Activated T-cell treated with anti-CD3 and anti-CD28 coated beads, Interleukin-2, amount 50 U/mL, for 4 hours (primary cell): ENCODE results near the gene ACTA2. TPM values are rescaled to one million over a fixed set of nuclear protein-coding genes. Genes with fewer than 3 reads are reported as not detected.
A peak's percentile ranks its signal among the peaks of the same experiment; 100 is the strongest.

Experiments used
- ATAC-seq, 2 donors: fragments of 200-7000 bp; cut with Tn5 transposase; one replicate each; pipeline ENCODE4 v1.10.0; 2021
- DNase-seq: peaks from one replicate; pipeline ENCODE4 v3.0.0-alpha.2; 2020
- H3K27me3 Mint-ChIP-seq: one replicate; pipeline ENCODE4 v1.8.0; 2021; ENCODE audit warnings: low read depth, mixed read lengths
- H3K36me3 Mint-ChIP-seq: one replicate; pipeline ENCODE4 v1.8.0; 2022; ENCODE audit warnings: mixed read lengths; ENCODE audit not compliant: insufficient read depth
- H3K4me1 Mint-ChIP-seq: one replicate; pipeline ENCODE4 v1.8.0; 2021; ENCODE audit warnings: low read depth, mixed read lengths
- H3K4me3 Mint-ChIP-seq: one replicate; pipeline ENCODE4 v1.8.0; 2021; ENCODE audit warnings: mild to moderate bottlenecking, moderate library complexity, mixed read lengths
- H3K9me3 Mint-ChIP-seq: one replicate; pipeline ENCODE4 v1.8.0; 2021; ENCODE audit warnings: mixed read lengths
- total RNA-seq, 3 donors: library from RNA; stranded (reverse); gene quantifications; one replicate each; pipeline ENCODE4 v1.2.1, GENCODE V29; 2021

The ACTA2 gene
- total RNA-seq, 3 donors from 2014 or later, result 2.6 to 4.1 (median 2.6) TPM

- H3K4me1 Mint-ChIP-seq, result peaks cover 7% of the 10 kb centered on the region
- H3K4me3 Mint-ChIP-seq, result no peak overlapping the region
- no peak for ATAC-seq
- no peaks in the 10 kb centered on the region for H3K9me3 Mint-ChIP-seq
- no peaks in the 10 kb centered on the region for H3K27me3 Mint-ChIP-seq
- DNase-seq, result no peak
- H3K36me3 Mint-ChIP-seq, result peaks cover 45% of the 10 kb centered on the region
Observed at GRCh38 chr10:88913127-88913526, 39.4 kb downstream of the ACTA2 start.

GRCh38 chr10:88911851-88912250, 40.7 kb downstream of the ACTA2 start:
- Mint-ChIP-seq H3K9me3 (no peaks in the 10 kb centered on the region), H3K4me1 (peaks cover 9% of the 10 kb centered on the region), H3K36me3 (peaks cover 47% of the 10 kb centered on the region), H3K4me3 (no peak overlapping the region), H3K27me3 (no peaks in the 10 kb centered on the region)
- ATAC-seq, result no peak
- DNase-seq, result no peak

- H3K4me3 Mint-ChIP-seq, result no peak overlapping the region
- no peaks in the 10 kb centered on the region for H3K9me3 Mint-ChIP-seq
- no peaks in the 10 kb centered on the region for H3K27me3 Mint-ChIP-seq
- ATAC-seq (no peak), DNase-seq (no peak)
- H3K4me1 Mint-ChIP-seq, result peaks cover 9% of the 10 kb centered on the region
- H3K36me3 Mint-ChIP-seq, result peaks cover 47% of the 10 kb centered on the region
Observed at GRCh38 chr10:88911116-88911515, 41.5 kb downstream of the ACTA2 start.

- Mint-ChIP-seq H3K27me3 (no peaks in the 10 kb centered on the region), H3K9me3 (no peaks in the 10 kb centered on the region), H3K4me3 (no peak overlapping the region), H3K4me1 (peaks cover 12% of the 10 kb centered on the region), H3K36me3 (peaks cover 43% of the 10 kb centered on the region)
- no peak for DNase-seq
- peak; percentile 80 to 86 for ATAC-seq
Observed at GRCh38 chr10:88908194-88908593, 44.4 kb downstream of the ACTA2 start.

- DNase-seq (no peak), ATAC-seq (no peak)
- Mint-ChIP-seq H3K36me3 (peaks cover 39% of the 10 kb centered on the region), H3K4me3 (no peak overlapping the region), H3K9me3 (no peaks in the 10 kb centered on the region), H3K27me3 (no peaks in the 10 kb centered on the region), H3K4me1 (peaks cover 18% of the 10 kb centered on the region)
Observed at GRCh38 chr10:88906921-88907320, 45.7 kb downstream of the ACTA2 start.

- Mint-ChIP-seq H3K4me1 (peaks cover 44% of the 10 kb centered on the region), H3K36me3 (peaks cover 30% of the 10 kb centered on the region)
- DNase-seq, result no peak
Observed at GRCh38 chr10:88903715-88904114, 48.9 kb downstream of the ACTA2 start.

GRCh38 chr10:88901984-88902789, 50.4 kb downstream of the ACTA2 start:
- DNase-seq (no peak), ATAC-seq (peak; percentile 57 to 64)
- H3K36me3 Mint-ChIP-seq, result peaks cover 30% of the 10 kb centered on the region
- H3K27me3 Mint-ChIP-seq, result no peaks in the 10 kb centered on the region
- peaks cover 48% of the 10 kb centered on the region for H3K4me1 Mint-ChIP-seq
- H3K4me3 Mint-ChIP-seq, result no peak overlapping the region
- H3K9me3 Mint-ChIP-seq, result no peaks in the 10 kb centered on the region

More at GRCh38 chr10:88903715-88904114, 48.9 kb downstream of the ACTA2 start:
- Mint-ChIP-seq H3K9me3 (no peaks in the 10 kb centered on the region), H3K27me3 (no peaks in the 10 kb centered on the region), H3K4me3 (no peak overlapping the region)
- no peak for ATAC-seq

- DNase-seq (no peak), ATAC-seq (peak; percentile 81 to 84)
- Mint-ChIP-seq H3K36me3 (peaks cover 30% of the 10 kb centered on the region), H3K9me3 (no peaks in the 10 kb centered on the region), H3K27me3 (no peaks in the 10 kb centered on the region), H3K4me3 (peak overlapping the region; percentile 19), H3K4me1 (peaks cover 56% of the 10 kb centered on the region)
Observed at GRCh38 chr10:88901206-88901983, 51.2 kb downstream of the ACTA2 start.

GRCh38 chr10:88899886-88900285, 52.7 kb downstream of the ACTA2 start:
- Mint-ChIP-seq H3K27me3 (no peaks in the 10 kb centered on the region), H3K4me1 (peaks cover 66% of the 10 kb centered on the region), H3K9me3 (no peaks in the 10 kb centered on the region), H3K4me3 (no peak overlapping the region), H3K36me3 (peaks cover 26% of the 10 kb centered on the region)
- DNase-seq, result no peak
- ATAC-seq, result no peak

- Mint-ChIP-seq H3K27me3 (no peaks in the 10 kb centered on the region), H3K4me1 (peaks cover 70% of the 10 kb centered on the region), H3K4me3 (no peak overlapping the region), H3K9me3 (no peaks in the 10 kb centered on the region), H3K36me3 (peaks cover 23% of the 10 kb centered on the region)
- ATAC-seq (no peak), DNase-seq (no peak)
Observed at GRCh38 chr10:88898727-88899126, 53.8 kb downstream of the ACTA2 start.

GRCh38 chr10:88896994-88897853, 55.3 kb downstream of the ACTA2 start:
- Mint-ChIP-seq H3K9me3 (no peaks in the 10 kb centered on the region), H3K4me1 (peaks cover 70% of the 10 kb centered on the region), H3K27me3 (no peaks in the 10 kb centered on the region), H3K36me3 (peaks cover 17% of the 10 kb centered on the region), H3K4me3 (peak overlapping the region; percentile 17)
- ATAC-seq (peak; percentile 60 to 69), DNase-seq (peak; percentile 12)

GRCh38 chr10:88896372-88896993, 56.1 kb downstream of the ACTA2 start:
- ATAC-seq (no peak), DNase-seq (no peak)
- Mint-ChIP-seq H3K27me3 (no peaks in the 10 kb centered on the region), H3K9me3 (no peaks in the 10 kb centered on the region), H3K4me1 (peaks cover 66% of the 10 kb centered on the region), H3K36me3 (peaks cover 14% of the 10 kb centered on the region), H3K4me3 (peak overlapping the region; percentile 33)

- ATAC-seq (no peak), DNase-seq (no peak)
- Mint-ChIP-seq H3K9me3 (no peaks in the 10 kb centered on the region), H3K27me3 (no peaks in the 10 kb centered on the region), H3K4me1 (peaks cover 62% of the 10 kb centered on the region), H3K36me3 (peaks cover 10% of the 10 kb centered on the region), H3K4me3 (no peak overlapping the region)
Observed at GRCh38 chr10:88895250-88895649, 57.3 kb downstream of the ACTA2 start.

- DNase-seq (no peak), ATAC-seq (no peak)
- H3K9me3 Mint-ChIP-seq, result no peaks in the 10 kb centered on the region
- no peaks in the 10 kb centered on the region for H3K27me3 Mint-ChIP-seq
- peaks cover 9% of the 10 kb centered on the region for H3K36me3 Mint-ChIP-seq
- H3K4me3 Mint-ChIP-seq, result no peak overlapping the region
- peaks cover 62% of the 10 kb centered on the region for H3K4me1 Mint-ChIP-seq
Observed at GRCh38 chr10:88893611-88894010, 59.0 kb downstream of the ACTA2 start.
